ENCODE data around the gene EPN3. TPM values are rescaled to one million over a fixed set of nuclear protein-coding genes. Genes with fewer than 3 reads are reported as not detected.

The EPN3 gene
- total RNA-seq, 2 donors from 2014 or later: 18.3 to 79.8 TPM

GRCh38 chr17:50531428-50532025 lies 1.0 kb upstream of the EPN3 start:
- no peaks in the 10 kb centered on the region for H3K4me1 ChIP-seq

GRCh38 chr17:50533185-50533584 lies 650 bp downstream of the EPN3 start:
- peak overlapping the region; percentile 44 for H3K4me3 ChIP-seq
- DNase-seq: peak; percentile 42
- intact Hi-C loops (cut with DNase I): no loop called here
- no peak for TF ChIP-seq CTCF (IDR thresholded peaks at IDR 0.05)
- peak overlapping the region; percentile 71 to 91 for H3K9ac ChIP-seq (ENCODE audit: low read depth in 2 of 2, low read length in 2 of 2)
- H3K27ac ChIP-seq: peak overlapping the region; percentile 87
- H3K27me3 ChIP-seq: peaks cover 7% of the 10 kb centered on the region
- no peaks in the 10 kb centered on the region for H3K4me1 ChIP-seq
- H3K9me3 ChIP-seq: no peaks in the 10 kb centered on the region
- H3K36me3 ChIP-seq: no peaks in the 10 kb centered on the region

More at GRCh38 chr17:50531428-50532025, 1.0 kb upstream of the EPN3 start:
- H3K9me3 ChIP-seq: no peaks in the 10 kb centered on the region
- H3K4me3 ChIP-seq: no peak overlapping the region
- no peaks in the 10 kb centered on the region for H3K36me3 ChIP-seq
- DNase-seq: no peak
- peaks cover 7% of the 10 kb centered on the region for H3K27me3 ChIP-seq
- peak overlapping the region in 1 of 2 donors; percentile 91 for H3K9ac ChIP-seq (ENCODE audit: low read depth in 2 of 2, low read length in 2 of 2)
- intact Hi-C loops (cut with DNase I): no loop called here
- no peak for TF ChIP-seq CTCF (IDR thresholded peaks at IDR 0.05)
- H3K27ac ChIP-seq: no peak overlapping the region

- intact Hi-C loops (cut with DNase I): no loop called here
- TF ChIP-seq CTCF (IDR thresholded peaks at IDR 0.05): no peak
- Histone ChIP-seq H3K4me3 (peak overlapping the region; percentile 44), H3K9me3 (no peaks in the 10 kb centered on the region), H3K27me3 (peaks cover 7% of the 10 kb centered on the region), H3K36me3 (no peaks in the 10 kb centered on the region), H3K9ac (ENCODE audit: low read depth in 2 of 2, low read length in 2 of 2) (peak overlapping the region; percentile 71 to 91), H3K4me1 (no peaks in the 10 kb centered on the region), H3K27ac (peak overlapping the region; percentile 87)
- peak; percentile 89 for DNase-seq
Observed at GRCh38 chr17:50533720-50534148, 1.2 kb downstream of the EPN3 start.

GRCh38 chr17:50534222-50534978 lies 1.9 kb downstream of the EPN3 start:
- TF ChIP-seq CTCF (IDR thresholded peaks at IDR 0.05): peak; percentile 47
- Histone ChIP-seq H3K9ac (ENCODE audit: low read depth in 2 of 2, low read length in 2 of 2) (peak overlapping the region; percentile 58 to 91), H3K27ac (peak overlapping the region; percentile 87), H3K36me3 (no peaks in the 10 kb centered on the region), H3K4me3 (peak overlapping the region; percentile 44), H3K27me3 (peaks cover 7% of the 10 kb centered on the region), H3K4me1 (peaks cover under 1% of the 10 kb centered on the region), H3K9me3 (no peaks in the 10 kb centered on the region)
- intact Hi-C loops (cut with DNase I): no loop called here
- peak; percentile 87 for DNase-seq

- H3K4me1 ChIP-seq: peaks cover 6% of the 10 kb centered on the region
- H3K9ac ChIP-seq (ENCODE audit: low read depth in 2 of 2, low read length in 2 of 2): peak overlapping the region; percentile 19 to 91
- peak overlapping the region; percentile 87 for H3K27ac ChIP-seq
Observed at GRCh38 chr17:50534979-50535326, 2.4 kb downstream of the EPN3 start.

More at GRCh38 chr17:50534979-50535326, 2.4 kb downstream of the EPN3 start:
- Histone ChIP-seq H3K27me3 (peaks cover 7% of the 10 kb centered on the region), H3K36me3 (no peaks in the 10 kb centered on the region), H3K4me3 (peak overlapping the region; percentile 9), H3K9me3 (no peaks in the 10 kb centered on the region)
- DNase-seq: no peak
- intact Hi-C loops (cut with DNase I): loop anchor here (5.0 kb wide), 1 partner anchor 53 kb away; no protein-coding TSS in a partner anchor
- TF ChIP-seq CTCF (IDR thresholded peaks at IDR 0.05): no peak
